Activated naive CD4-positive, alpha-beta T cell (primary cell): Measurements from ENCODE around the gene KRTDAP.

Experiments used
- DNase-seq, 4 experiments: peaks; one replicate each; lab custom pipeline; 2025; lab: John Stamatoyannopoulos, UW

The KRTDAP gene

DNA sequence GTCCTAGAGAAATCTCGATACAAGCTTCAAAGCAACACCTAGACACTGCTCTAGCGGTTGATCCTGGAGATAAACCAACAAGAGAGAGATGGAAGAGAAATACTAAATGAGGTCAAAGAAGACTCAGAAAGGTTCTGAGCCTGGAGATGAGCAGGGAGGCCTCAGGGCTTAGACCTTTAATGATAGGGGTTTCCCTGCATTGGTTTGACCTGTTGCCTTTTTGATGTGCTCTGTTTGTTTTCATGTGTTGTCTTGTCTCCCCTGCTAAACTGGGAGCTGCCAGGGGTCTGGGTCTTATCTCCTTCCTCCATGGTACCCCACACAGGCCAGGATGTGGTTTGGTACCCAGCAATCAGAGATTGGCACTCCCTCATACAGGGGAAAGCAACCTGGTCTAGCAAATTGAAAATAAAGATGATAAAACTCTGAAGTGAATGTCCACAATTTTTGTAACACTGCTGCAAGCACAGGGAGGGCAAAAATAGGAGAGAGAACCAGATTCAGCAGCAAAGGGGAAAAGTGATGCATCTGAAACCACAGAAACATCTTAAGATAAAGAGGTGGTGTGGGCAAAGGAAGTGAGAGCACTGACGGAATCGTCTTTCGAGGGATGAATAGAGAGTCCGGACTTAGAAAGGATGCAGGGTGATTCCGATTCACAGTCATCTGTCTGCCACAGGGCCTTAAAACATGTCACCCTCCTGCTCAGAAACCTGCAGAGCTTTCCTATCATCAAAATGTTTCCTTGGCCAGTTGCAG lies 38.7 kb downstream of the KRTDAP start:
- no peak for DNase-seq

GRCh38 chr19:35449359-35450043 lies 40.8 kb downstream of the KRTDAP start:
- no peak for DNase-seq

GRCh38 chr19:35447606-35448469 lies 42.4 kb downstream of the KRTDAP start, which contains the start of gene FFAR2:
FFAR2 (plus strand) TSS chr19:35448257; CDS start chr19:35449715, 1,458 bp downstream.
- no peak for DNase-seq

DNA sequence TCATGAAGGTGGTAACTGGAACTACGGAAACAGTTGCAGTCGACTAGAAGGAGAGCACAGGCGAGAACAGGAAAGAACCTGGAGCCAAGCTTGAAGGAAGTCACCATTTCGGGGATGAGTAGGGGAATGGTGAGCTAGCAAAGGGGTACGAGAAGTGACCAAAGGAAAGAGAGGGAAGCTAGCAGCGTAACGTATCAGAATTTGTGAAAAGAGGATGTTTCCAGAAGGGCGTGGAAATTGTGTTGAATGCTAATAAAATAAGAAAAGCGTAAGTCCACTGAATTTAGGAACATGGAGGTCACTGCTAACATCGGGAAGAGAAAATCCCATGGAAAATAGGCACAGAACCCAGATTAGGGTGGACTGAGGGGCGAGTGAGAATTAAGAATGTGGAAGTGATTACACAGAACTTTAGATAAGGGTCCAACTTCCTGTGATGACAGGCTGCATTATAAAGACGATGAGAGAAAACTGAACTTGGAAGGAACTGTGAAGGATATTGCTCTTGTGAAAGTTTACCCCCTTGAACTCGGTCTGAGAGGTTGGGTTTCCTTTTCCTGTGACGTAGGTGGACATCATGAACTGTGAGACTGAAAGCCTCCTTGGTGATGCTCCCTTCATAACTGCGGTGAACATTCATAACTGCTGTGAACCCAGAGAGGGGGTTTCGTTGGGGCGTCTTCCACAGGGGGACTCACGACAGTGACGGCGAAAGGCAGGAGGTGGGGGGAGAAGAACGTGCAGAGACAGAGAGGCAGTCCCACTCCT lies 44.3 kb downstream of the KRTDAP start:
- no peak for DNase-seq

GRCh38 chr19:35444735-35445134 lies 45.5 kb downstream of the KRTDAP start:
- DNase-seq = no peak

DNA sequence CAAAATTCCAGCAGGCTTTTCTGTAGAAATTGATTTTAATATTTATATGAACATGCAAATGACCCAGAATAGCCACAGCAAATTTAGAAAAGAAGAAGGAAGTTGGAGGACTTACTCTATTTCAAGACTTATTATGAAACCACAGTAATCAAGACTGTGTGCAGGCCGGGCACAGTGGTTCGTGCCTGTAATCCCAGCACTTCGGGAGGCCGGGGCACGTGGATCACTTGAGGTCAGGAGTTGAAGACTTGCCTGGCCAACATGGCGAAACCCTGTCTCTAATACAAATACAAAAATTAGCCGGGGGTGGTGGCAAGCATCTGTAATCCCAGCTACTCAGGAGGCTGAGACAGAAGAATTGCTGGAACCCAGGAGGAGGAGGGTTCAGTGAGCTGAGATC lies 48.2 kb downstream of the KRTDAP start:
- no peak for DNase-seq

DNA sequence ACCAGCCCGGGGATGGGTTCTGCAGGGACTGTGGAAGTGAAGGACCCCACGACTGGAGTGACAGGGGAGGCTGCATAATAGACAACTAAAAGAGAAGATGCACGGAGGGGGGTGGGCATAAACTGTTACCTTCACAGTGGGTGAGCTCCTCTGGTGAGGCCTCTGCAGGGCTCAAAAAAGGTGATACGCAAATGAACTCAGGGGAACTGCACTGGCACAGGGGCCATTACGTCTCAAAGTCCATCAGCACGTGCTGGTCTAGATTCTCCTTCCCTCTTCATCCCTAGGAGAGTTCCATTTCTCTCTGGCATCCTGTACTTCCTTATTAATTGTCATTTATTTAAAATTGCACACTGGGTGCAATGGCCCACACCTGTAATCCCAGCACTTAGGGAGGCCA lies 50.3 kb downstream of the KRTDAP start:
- DNase-seq = no peak

DNA sequence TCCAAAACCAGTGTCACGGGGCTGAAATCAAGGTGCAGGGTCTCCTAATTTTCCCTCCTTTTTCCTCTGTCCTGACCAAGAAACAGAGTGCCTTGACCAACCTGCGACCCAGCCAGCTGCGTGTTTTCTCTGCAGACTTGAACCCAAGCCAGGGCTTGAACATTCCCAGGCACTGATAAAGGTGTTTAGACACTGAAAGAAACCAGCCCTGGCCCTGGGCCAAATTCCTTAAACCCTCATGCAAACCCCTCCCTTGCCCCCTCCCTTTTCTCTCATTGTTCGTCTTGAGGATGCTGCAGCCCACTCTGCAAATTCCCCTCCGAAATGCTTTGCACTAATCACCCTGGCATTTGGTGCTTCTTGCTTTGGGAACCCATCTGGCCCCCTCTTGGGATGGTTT lies 51.7 kb downstream of the KRTDAP start:
- no peak for DNase-seq

DNA sequence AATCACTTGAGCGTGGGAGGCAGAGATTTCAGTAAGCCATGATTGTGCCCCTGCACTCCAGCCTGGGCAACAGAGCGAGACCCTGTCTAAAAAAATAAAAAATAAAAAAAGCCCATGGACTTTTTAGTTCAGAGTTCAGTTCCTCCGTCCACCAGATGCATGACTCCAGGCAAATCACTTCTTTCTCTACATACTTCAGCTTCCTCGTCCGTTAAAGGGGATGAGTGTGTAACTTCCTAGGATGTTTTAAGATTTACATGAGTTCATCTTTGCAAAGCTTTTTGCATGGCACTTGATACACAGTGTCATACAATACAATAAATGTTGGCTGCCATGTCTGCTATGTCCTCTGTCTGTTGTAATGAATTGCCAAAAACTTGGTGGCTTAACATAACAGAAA lies 52.2 kb downstream of the KRTDAP start:
- DNase-seq = no peak

DNA sequence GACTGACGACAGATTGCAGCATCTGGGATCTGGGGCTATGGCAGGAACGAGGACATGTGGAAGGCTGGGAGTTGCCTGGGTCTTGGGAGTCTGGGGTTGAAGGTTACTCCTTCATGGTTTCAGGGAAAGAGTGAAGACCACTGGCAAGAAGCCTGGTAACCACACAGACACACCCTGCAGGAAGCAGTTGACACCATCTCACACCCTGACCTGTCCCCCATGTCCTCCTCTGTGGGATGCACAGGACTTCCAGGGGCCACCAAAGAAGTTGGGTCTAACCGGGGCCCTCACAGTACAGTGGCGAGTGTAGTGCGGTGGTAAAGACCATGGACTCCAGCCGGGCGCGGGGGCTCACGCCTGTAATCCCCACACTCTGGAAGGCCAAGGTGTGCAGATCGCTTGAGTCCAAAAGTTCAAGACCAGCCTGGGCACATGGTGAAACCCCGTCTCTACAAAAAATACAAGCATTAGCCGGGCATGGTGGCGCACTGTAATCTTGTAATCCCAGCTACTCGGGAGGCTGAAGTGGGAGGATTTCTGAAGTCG lies 52.8 kb downstream of the KRTDAP start:
- DNase-seq = no peak
